DOHH2 (cell line): ENCODE measurements around the gene GFRA4.

Experiments used
- H3F3A ChIP-seq: fragments of 200-600 bp; sonication (generic), shearing (Covaris generic); 2 replicates; pipeline ENCODE4 v1.6.0; 2016; ENCODE audit warnings: antibody characterized with exemption, mild to moderate bottlenecking; ENCODE audit not compliant: control insufficient read depth, insufficient read depth
- H3K27ac ChIP-seq: fragments of 200-600 bp; sonication (generic); 2 replicates; pipeline ENCODE4 v1.5.1; 2014; ENCODE audit warnings: low read depth, mild to moderate bottlenecking, low read length, moderate library complexity
- H3K27me3 ChIP-seq: fragments of 200-600 bp; sonication (generic); 2 replicates; pipeline ENCODE4 v1.6.1; 2014; ENCODE audit warnings: mild to moderate bottlenecking, low read length, mixed read lengths; ENCODE audit not compliant: control insufficient read depth
- H3K36me3 ChIP-seq: fragments of 200-600 bp; sonication (generic); 2 replicates; pipeline ENCODE4 v1.6.1; 2014; ENCODE audit warnings: mild to moderate bottlenecking, low read length, moderate library complexity, mixed read lengths; ENCODE audit not compliant: control insufficient read depth
- H3K4me1 ChIP-seq: fragments of 200-600 bp; sonication (generic); 2 replicates; pipeline ENCODE4 v1.6.1; 2014; ENCODE audit warnings: mild to moderate bottlenecking, low read length, mixed read lengths; ENCODE audit not compliant: control insufficient read depth
- H3K4me2 ChIP-seq: fragments of 200-600 bp; sonication (generic); 2 replicates; pipeline ENCODE4 v1.6.0; 2014; ENCODE audit warnings: mild to moderate bottlenecking, low read length, moderate library complexity
- H3K4me3 ChIP-seq: fragments of 200-600 bp; sonication (generic); 2 replicates; pipeline ENCODE4 v1.5.1; 2014; ENCODE audit warnings: mild to moderate bottlenecking, low read length, mixed read lengths
- H3K79me2 ChIP-seq: fragments of 200-600 bp; sonication (generic); 2 replicates; pipeline ENCODE4 v1.6.1; 2014; ENCODE audit warnings: mild to moderate bottlenecking, low read length, mixed read lengths; ENCODE audit not compliant: control insufficient read depth
- H3K9me2 ChIP-seq: fragments of 200-600 bp; sonication (generic); replicated peaks from 2 replicates; pipeline ENCODE4 v1.6.1; 2014; ENCODE audit warnings: mild to moderate bottlenecking, low read length, mixed read lengths; ENCODE audit not compliant: control insufficient read depth
- H3K9me3 ChIP-seq: fragments of 200-600 bp; sonication (generic); 2 replicates; pipeline ENCODE4 v1.6.1; 2014; ENCODE audit warnings: antibody characterized with exemption, low read length, mixed read lengths; ENCODE audit not compliant: control insufficient read depth, insufficient read depth
- H4K20me1 ChIP-seq: fragments of 200-600 bp; sonication (generic); 2 replicates; pipeline ENCODE4 v1.6.0; 2014; ENCODE audit warnings: low read depth, mild to moderate bottlenecking, antibody characterized with exemption, low read length, moderate library complexity; ENCODE audit not compliant: control insufficient read depth, insufficient read depth
- CTCF ChIP-seq: fragments of 200-600 bp; sonication (generic); IDR thresholded peaks from one replicate; pipeline ENCODE4 v1.5.1; 2014; ENCODE audit warnings: antibody characterized with exemption, mild to moderate bottlenecking, low read depth, low read length; ENCODE audit not compliant: poor library complexity, severe bottlenecking
- EZH2phosphoT487 ChIP-seq: fragments of 200-600 bp; sonication (generic); IDR thresholded peaks from 2 replicates; pipeline ENCODE4 v1.6.1; 2017; ENCODE audit warnings: borderline replicate concordance, mild to moderate bottlenecking, antibody characterized with exemption, low read length, moderate library complexity, mixed read lengths

The GFRA4 gene

GRCh38 chr20:3693376-3693775, 30.2 kb upstream of the GFRA4 start:
- H3K4me1 ChIP-seq, result no peaks in the 10 kb centered on the region
- H3K9me2 ChIP-seq, result no peaks in the 10 kb centered on the region
- H3K27ac ChIP-seq, result no peak overlapping the region
- H3K4me2 ChIP-seq, result no peak overlapping the region
- no peaks in the 10 kb centered on the region for H3F3A ChIP-seq
- no peak overlapping the region for H3K4me3 ChIP-seq
- no peaks in the 10 kb centered on the region for H3K79me2 ChIP-seq
- no peaks in the 10 kb centered on the region for H3K27me3 ChIP-seq
- H3K36me3 ChIP-seq, result no peaks in the 10 kb centered on the region
- TF ChIP-seq EZH2phosphoT487, result no peak
- no peak for TF ChIP-seq CTCF
- peaks cover 6% of the 10 kb centered on the region; the same call in 1 of the 2 replicates for H3K9me3 ChIP-seq
- H4K20me1 ChIP-seq, result no peaks in the 10 kb centered on the region

GRCh38 chr20:3692706-3693294, 29.6 kb upstream of the GFRA4 start:
- H3K27ac ChIP-seq, result no peak overlapping the region
- no peak overlapping the region for H3K4me3 ChIP-seq
- peaks cover 6% of the 10 kb centered on the region; the same call in 1 of the 2 replicates for H3K9me3 ChIP-seq
- no peak overlapping the region for H3K4me2 ChIP-seq
- no peaks in the 10 kb centered on the region for H4K20me1 ChIP-seq
- H3K9me2 ChIP-seq, result no peaks in the 10 kb centered on the region
- no peaks in the 10 kb centered on the region for H3K4me1 ChIP-seq
- TF ChIP-seq EZH2phosphoT487 (no peak), CTCF (no peak)
- no peaks in the 10 kb centered on the region for H3K79me2 ChIP-seq
- H3K27me3 ChIP-seq, result no peaks in the 10 kb centered on the region
- no peaks in the 10 kb centered on the region for H3K36me3 ChIP-seq
- no peaks in the 10 kb centered on the region for H3F3A ChIP-seq

GRCh38 chr20:3691897-3692296, 28.7 kb upstream of the GFRA4 start:
- no peak for TF ChIP-seq EZH2phosphoT487
- no peak for TF ChIP-seq CTCF
- Histone ChIP-seq H3K9me2 (no peaks in the 10 kb centered on the region), H3K4me1 (no peaks in the 10 kb centered on the region), H3K36me3 (no peaks in the 10 kb centered on the region), H3K4me2 (no peak overlapping the region), H3K79me2 (no peaks in the 10 kb centered on the region), H3K27ac (no peak overlapping the region), H4K20me1 (no peaks in the 10 kb centered on the region), H3K4me3 (no peak overlapping the region), H3K27me3 (no peaks in the 10 kb centered on the region), H3K9me3 (peaks cover 6% of the 10 kb centered on the region; the same call in 1 of the 2 replicates), H3F3A (no peaks in the 10 kb centered on the region)
